ENCODE measurements around the gene OMG.

Gene OMG

GRCh38 chr17:31307640-31308039 is 10.6 kb upstream of the OMG start:
- TF ChIP-seq RAD21 (IDR thresholded peaks at IDR 0.05; ENCODE audit: low read depth) (no peak), ZBTB7A (IDR thresholded peaks at IDR 0.05; ENCODE audit: low read depth) (no peak), TCF12 (IDR thresholded peaks at IDR 0.05; ENCODE audit: low read depth) (no peak), EGR1 (IDR thresholded peaks at IDR 0.05) (no peak), USF1 (IDR thresholded peaks at IDR 0.05) (no peak), TEAD4 (IDR thresholded peaks at IDR 0.05) (no peak), NFIC (IDR thresholded peaks at IDR 0.05) (no peak), EP300 (IDR thresholded peaks at IDR 0.05; ENCODE audit: borderline replicate concordance) (no peak), TAF1 (IDR thresholded peaks at IDR 0.05; ENCODE audit: low read depth) (no peak), FOXM1 (IDR thresholded peaks at IDR 0.05; ENCODE audit: borderline replicate concordance, low read depth) (no peak), YY1 (IDR thresholded peaks at IDR 0.05; ENCODE audit: low read depth) (no peak), REST (IDR thresholded peaks at IDR 0.05; ENCODE audit: low read depth) (no peak), CREB1 (IDR thresholded peaks at IDR 0.05; ENCODE audit: low read depth) (no peak)
- TF ChIP-seq, protein P1, sequence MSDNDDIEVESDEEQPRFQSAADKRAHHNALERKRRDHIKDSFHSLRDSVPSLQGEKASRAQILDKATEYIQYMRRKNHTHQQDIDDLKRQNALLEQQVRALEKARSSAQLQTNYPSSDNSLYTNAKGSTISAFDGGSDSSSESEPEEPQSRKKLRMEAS (IDR thresholded peaks at IDR 0.05) = no peak

GRCh38 chr17:31299624-31300023 is 2.6 kb upstream of the OMG start:
- TF ChIP-seq TEAD4 (IDR thresholded peaks at IDR 0.05) (no peak), RAD21 (IDR thresholded peaks at IDR 0.05; ENCODE audit: low read depth) (no peak), CREB1 (IDR thresholded peaks at IDR 0.05; ENCODE audit: low read depth) (no peak), USF1 (IDR thresholded peaks at IDR 0.05) (no peak), YY1 (IDR thresholded peaks at IDR 0.05; ENCODE audit: low read depth) (no peak), FOXM1 (IDR thresholded peaks at IDR 0.05; ENCODE audit: borderline replicate concordance, low read depth) (no peak)

- TF ChIP-seq EGR1 (IDR thresholded peaks at IDR 0.05) (no peak), NFIC (IDR thresholded peaks at IDR 0.05) (no peak)
- TF ChIP-seq, protein P1 (IDR thresholded peaks at IDR 0.05) = no peak
These were observed 897 bp downstream of the OMG start for GRCh38 chr17:31296142-31296541.

GRCh38 chr17:31295489-31295871 is 1.6 kb downstream of the OMG start:
- TF ChIP-seq NFIC (IDR thresholded peaks at IDR 0.05) = no peak
- TF ChIP-seq EP300 (IDR thresholded peaks at IDR 0.05; ENCODE audit: borderline replicate concordance) = no peak
- TF ChIP-seq CREB1 (IDR thresholded peaks at IDR 0.05; ENCODE audit: low read depth) = no peak

DNA sequence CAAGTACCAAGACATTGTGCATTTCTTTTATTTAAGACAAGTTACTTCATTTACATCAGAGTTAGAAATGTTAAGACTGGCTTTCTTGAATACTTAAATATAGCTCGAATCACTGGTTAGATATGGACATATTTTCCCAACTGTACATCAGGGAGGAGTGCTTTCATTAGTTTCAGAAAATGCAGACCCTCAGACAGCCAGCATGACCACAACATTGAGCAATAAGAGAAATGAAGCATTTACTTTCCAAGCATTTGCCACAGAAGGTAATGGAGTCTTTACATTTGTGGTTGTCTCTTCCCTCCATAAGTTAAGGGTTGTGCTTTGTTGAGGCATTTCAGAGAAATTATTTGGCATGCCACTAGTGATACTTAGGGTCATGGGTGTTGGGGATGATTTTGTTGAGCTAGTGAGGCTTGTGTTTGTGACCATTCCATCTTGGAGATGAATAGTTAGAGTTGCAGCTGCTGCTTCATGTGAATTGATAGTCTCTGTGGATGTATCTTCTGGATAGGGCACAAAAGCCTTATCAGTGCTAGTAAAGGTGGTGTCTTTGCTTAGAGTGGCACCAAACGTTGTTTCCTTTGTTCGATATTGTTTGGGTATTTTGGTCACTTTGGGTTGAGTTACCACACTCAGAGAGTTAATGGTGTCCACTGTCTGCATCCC is 2.1 kb downstream of the OMG start:
- TF ChIP-seq TAF1 (IDR thresholded peaks at IDR 0.05; ENCODE audit: low read depth) (no peak), REST (IDR thresholded peaks at IDR 0.05; ENCODE audit: low read depth) (no peak), USF1 (IDR thresholded peaks at IDR 0.05) (no peak), TCF12 (IDR thresholded peaks at IDR 0.05; ENCODE audit: low read depth) (no peak), YY1 (IDR thresholded peaks at IDR 0.05; ENCODE audit: low read depth) (no peak), NFIC (IDR thresholded peaks at IDR 0.05) (no peak), RAD21 (IDR thresholded peaks at IDR 0.05; ENCODE audit: low read depth) (no peak), CEBPB (IDR thresholded peaks at IDR 0.05) (no peak), TEAD4 (IDR thresholded peaks at IDR 0.05) (no peak), EGR1 (IDR thresholded peaks at IDR 0.05) (no peak), CREB1 (IDR thresholded peaks at IDR 0.05; ENCODE audit: low read depth) (no peak), EP300 (IDR thresholded peaks at IDR 0.05; ENCODE audit: borderline replicate concordance) (no peak), FOXM1 (IDR thresholded peaks at IDR 0.05; ENCODE audit: borderline replicate concordance, low read depth) (no peak), ZBTB7A (IDR thresholded peaks at IDR 0.05; ENCODE audit: low read depth) (no peak)
- TF ChIP-seq, protein P1 (IDR thresholded peaks at IDR 0.05) = no peak

- TF ChIP-seq NFIC (IDR thresholded peaks at IDR 0.05) (no peak), EP300 (IDR thresholded peaks at IDR 0.05; ENCODE audit: borderline replicate concordance) (no peak), FOXM1 (IDR thresholded peaks at IDR 0.05; ENCODE audit: borderline replicate concordance, low read depth) (no peak), TAF1 (IDR thresholded peaks at IDR 0.05; ENCODE audit: low read depth) (no peak), CEBPB (IDR thresholded peaks at IDR 0.05) (no peak), TEAD4 (IDR thresholded peaks at IDR 0.05) (no peak), RAD21 (IDR thresholded peaks at IDR 0.05; ENCODE audit: low read depth) (no peak), EGR1 (IDR thresholded peaks at IDR 0.05) (no peak), ZBTB7A (IDR thresholded peaks at IDR 0.05; ENCODE audit: low read depth) (no peak), USF1 (IDR thresholded peaks at IDR 0.05) (no peak), TCF12 (IDR thresholded peaks at IDR 0.05; ENCODE audit: low read depth) (no peak), YY1 (IDR thresholded peaks at IDR 0.05; ENCODE audit: low read depth) (no peak), CREB1 (IDR thresholded peaks at IDR 0.05; ENCODE audit: low read depth) (no peak), REST (IDR thresholded peaks at IDR 0.05; ENCODE audit: low read depth) (no peak)
- TF ChIP-seq, protein P1 (IDR thresholded peaks at IDR 0.05) = no peak
These were observed 2.8 kb downstream of the OMG start for GRCh38 chr17:31294231-31294630.
